B cell (primary cell): Measurements from ENCODE around the gene TCERG1L. TPM values are rescaled to one million over a fixed set of nuclear protein-coding genes. Genes with fewer than 3 reads are reported as not detected.

Experiments
- ATAC-seq: fragments of 200-7000 bp; cut with Tn5 transposase; one replicate; pipeline ENCODE4 v1.10.0; 2021; ENCODE audit warnings: low read depth, mild to moderate bottlenecking, moderate number of reproducible peaks, moderate library complexity
- CTCF ChIA-PET: fragments of 350-600 bp; sonication (Branson Sonifier 250); formaldehyde crosslinking; loops from one replicate; lab custom pipeline; 2021; ENCODE audit warnings: antibody characterized with exemption, inconsistent platforms; lab: Charles Lee
- POLR2A ChIA-PET: fragments of 350-600 bp; sonication (Branson Sonifier 250); formaldehyde crosslinking; loops from one replicate; lab custom pipeline; 2021; ENCODE audit warnings: antibody characterized with exemption; lab: Charles Lee
- DNase-seq: peaks from one replicate; pipeline ENCODE4 v3.0.0; 2013
- H2AFZ ChIP-seq: 2 replicates; pipeline ENCODE4 v1.6.1; 2012; ENCODE audit warnings: mild to moderate bottlenecking, low read depth, low read length; ENCODE audit not compliant: insufficient read depth, poor library complexity, severe bottlenecking
- H3K27ac ChIP-seq, 2 donors: 1 replicate in 1 of 2; 2 replicates in 1 of 2; pipeline ENCODE4 v1.5.1; 2012 to 2013; ENCODE audit warnings: low read length in 2 of 2, mild to moderate bottlenecking in 2 of 2, moderate library complexity in 1 of 2
- H3K27me3 ChIP-seq, 4 experiments: fragments of 200-600 bp in 1 of 4; sonication (generic) in 1 of 4; replicated peaks in 1 of 4; 1 replicate in 2 of 4; 2 replicates in 2 of 4; pipeline versions ENCODE4 v1.6.1 to v1.7.0; 2013 to 2016; ENCODE audit warnings: low read length in 3 of 4, mild to moderate bottlenecking in 2 of 4, mixed read lengths in 1 of 4, moderate library complexity in 1 of 4; ENCODE audit not compliant: insufficient read depth in 4 of 4, control insufficient read depth in 3 of 4; ENCODE audit errors: control extremely low read depth in 1 of 4
- H3K36me3 ChIP-seq, 2 experiments: replicated peaks in 1 of 2; 1 replicate in 1 of 2; 2 replicates in 1 of 2; pipeline versions ENCODE4 v1.6.1 to v1.7.1; 2013; ENCODE audit warnings: low read length in 1 of 2; ENCODE audit not compliant: insufficient read depth in 2 of 2, control insufficient read depth in 1 of 2; ENCODE audit errors: control extremely low read depth in 1 of 2, extremely low read depth in 1 of 2
- H3K4me1 ChIP-seq, 2 donors: fragments of 200-600 bp in 1 of 2; sonication (generic) in 1 of 2; 1 replicate in 1 of 2; 2 replicates in 1 of 2; pipeline versions ENCODE4 v1.5.1 to v1.6.1; 2013 to 2017; ENCODE audit warnings: low read length in 2 of 2; ENCODE audit not compliant: control insufficient read depth in 2 of 2, insufficient read depth in 2 of 2
- H3K4me2 ChIP-seq: replicated peaks from 2 replicates; pipeline ENCODE3; 2012; ENCODE audit warnings: mild to moderate bottlenecking, low read depth, low read length; ENCODE audit not compliant: poor library complexity, severe bottlenecking
- H3K4me3 ChIP-seq, 5 experiments: fragments of 200-600 bp in 1 of 5; sonication (generic) in 1 of 5; 1 replicate in 3 of 5; 2 replicates in 2 of 5; pipeline versions ENCODE4 v1.5.1 to v1.7.0; 2011 to 2016; ENCODE audit warnings: low read length in 4 of 5, mild to moderate bottlenecking in 4 of 5, low read depth in 2 of 5, control low read depth in 1 of 5, moderate library complexity in 1 of 5; ENCODE audit not compliant: insufficient read depth in 1 of 5; ENCODE audit errors: control extremely low read depth in 1 of 5, extremely low read depth in 1 of 5
- H3K79me2 ChIP-seq: fragments of 200-600 bp; sonication (generic); one replicate; pipeline ENCODE4 v1.6.0; 2016; ENCODE audit warnings: low read length; ENCODE audit not compliant: control insufficient read depth, insufficient read depth
- H3K9ac ChIP-seq: fragments of 200-600 bp; sonication (generic); 2 replicates; pipeline ENCODE4 v1.6.1; 2017; ENCODE audit warnings: mild to moderate bottlenecking, low read length, moderate library complexity
- H3K9me3 ChIP-seq, 3 donors: one replicate each; pipeline versions ENCODE4 v1.6.1 to v1.7.1; 2013; ENCODE audit warnings: low read length in 2 of 3; ENCODE audit not compliant: control insufficient read depth in 2 of 3, insufficient read depth in 1 of 3; ENCODE audit errors: control extremely low read depth in 1 of 3
- H4K20me1 ChIP-seq: 2 replicates; pipeline ENCODE4 v1.6.0; 2012; ENCODE audit warnings: mild to moderate bottlenecking, low read length; ENCODE audit not compliant: insufficient read depth, control insufficient read depth, poor library complexity, severe bottlenecking
- H3K27ac Mint-ChIP-seq: one replicate; pipeline ENCODE4 v1.8.0; 2021; ENCODE audit warnings: mixed read lengths
- H3K27me3 Mint-ChIP-seq: one replicate; pipeline ENCODE4 v1.8.0; 2021; ENCODE audit warnings: mixed read lengths
- H3K4me1 Mint-ChIP-seq: one replicate; pipeline ENCODE4 v1.8.0; 2021; ENCODE audit warnings: mixed read lengths
- H3K4me3 Mint-ChIP-seq: one replicate; pipeline ENCODE4 v1.8.0; 2021; ENCODE audit warnings: mixed read lengths
- H3K9me3 Mint-ChIP-seq: one replicate; pipeline ENCODE4 v1.8.0; 2022; ENCODE audit warnings: mixed read lengths; ENCODE audit not compliant: insufficient read depth
- CTCF ChIP-seq: fragments of 200-600 bp; IDR thresholded peaks from one replicate; pipeline ENCODE4 v1.8.0; 2022; ENCODE audit warnings: antibody characterized with exemption, mild to moderate bottlenecking
- EZH2 ChIP-seq: IDR thresholded peaks from 2 replicates; pipeline ENCODE4 v1.6.1; 2012; ENCODE audit warnings: borderline replicate concordance, low read depth, mild to moderate bottlenecking, moderate library complexity, low read length; ENCODE audit not compliant: insufficient read depth, poor library complexity, severe bottlenecking
- WGBS: methylation state at CpG from one replicate; pipeline ENCODE4 v1.1.5; 2013; ENCODE audit warnings: missing lambda C conversion rate; ENCODE audit not compliant: insufficient coverage; 5-methylcytosine and 5-hydroxymethylcytosine counted together
- intact Hi-C: fragments of 100-400 bp; cut with micrococcal nuclease; formaldehyde crosslinking; loops from one replicate; pipeline ENCODE4 v1.10.0; 2022
- polyA plus RNA-seq: library from polyadenylated mRNA; depleted of rRNA; stranded (reverse); fragments of >200 nt; gene quantifications from 2 replicates; pipeline ENCODE4 v1.2.3, GENCODE V29; 2012
- total RNA-seq, 2 donors: library from RNA; stranded (reverse); fragments of 120-200 nt in 1 of 2; gene quantifications; 1 replicate in 1 of 2; 2 replicates in 1 of 2; pipeline versions ENCODE4 v1.2.3 to v1.2.4, GENCODE V29; 2013 to 2022

The TCERG1L gene
- total and polyA plus RNA-seq, 2 donors (not counting 1 experiment from before 2014, with no cell fraction given) = 0.10 TPM; not detected in 1

- Histone ChIP-seq H3K9ac (no peak overlapping the region), H3K4me1 (no peaks in the 10 kb centered on the region), H3K79me2 (no peaks in the 10 kb centered on the region), H3K27me3 (no peaks in the 10 kb centered on the region), H3K9me3 (peaks cover 0 to 49% (median 0%) of the 10 kb centered on the region in 3 donors), H2AFZ (no peak overlapping the region), H4K20me1 (no peaks in the 10 kb centered on the region), H3K27ac (no peak overlapping the region), H3K4me2 (no peak overlapping the region), H3K4me3 (no peak overlapping the region), H3K36me3 (no peaks in the 10 kb centered on the region)
- TF ChIP-seq CTCF = no peak
- DNase-seq (no peak), ATAC-seq (no peak)
- H3K9me3 Mint-ChIP-seq = no peaks in the 10 kb centered on the region
- H3K27me3 Mint-ChIP-seq = no peaks in the 10 kb centered on the region
- CTCF ChIA-PET = no interaction called here
- POLR2A ChIA-PET = no interaction called here
- intact Hi-C loops = no loop called here
- no peaks in the 10 kb centered on the region for H3K4me1 Mint-ChIP-seq
- H3K4me3 Mint-ChIP-seq = no peak overlapping the region
- WGBS = 25% methylated on average over 15 of the region's 16 CpGs
- no peak overlapping the region for H3K27ac Mint-ChIP-seq
Observed at GRCh38 chr10:131082991-131083481, 228.5 kb downstream of the TCERG1L start.

GRCh38 chr10:131082201-131082850 lies 229.2 kb downstream of the TCERG1L start:
- Histone ChIP-seq H3K36me3 (no peaks in the 10 kb centered on the region), H3K79me2 (no peaks in the 10 kb centered on the region), H3K4me2 (no peak overlapping the region), H3K9ac (no peak overlapping the region), H2AFZ (no peak overlapping the region), H3K9me3 (peaks cover 0 to 43% (median 0%) of the 10 kb centered on the region in 3 donors), H3K4me1 (no peaks in the 10 kb centered on the region), H4K20me1 (no peaks in the 10 kb centered on the region), H3K27me3 (no peaks in the 10 kb centered on the region), H3K27ac (no peak overlapping the region), H3K4me3 (no peak overlapping the region)
- ChIA-PET CTCF (no interaction called here), POLR2A (no interaction called here)
- Mint-ChIP-seq H3K4me1 (no peaks in the 10 kb centered on the region), H3K27ac (no peak overlapping the region), H3K4me3 (no peak overlapping the region), H3K9me3 (no peaks in the 10 kb centered on the region), H3K27me3 (no peaks in the 10 kb centered on the region)
- 96% methylated on average over 12 of the region's 13 CpGs for WGBS
- TF ChIP-seq CTCF = no peak
- TF ChIP-seq EZH2 = no peak
- intact Hi-C loops = no loop called here
- no peak for DNase-seq
- no peak for ATAC-seq
